GM10847 (cell line): ENCODE measurements around the gene CASP12.

ENCODE experiments used
- POLR2A ChIP-seq: IDR thresholded peaks from 2 replicates; pipeline ENCODE4 v1.6.1; 2011; ENCODE audit not compliant: insufficient read length; ENCODE audit errors: extremely low read depth

CASP12 gene

DNA sequence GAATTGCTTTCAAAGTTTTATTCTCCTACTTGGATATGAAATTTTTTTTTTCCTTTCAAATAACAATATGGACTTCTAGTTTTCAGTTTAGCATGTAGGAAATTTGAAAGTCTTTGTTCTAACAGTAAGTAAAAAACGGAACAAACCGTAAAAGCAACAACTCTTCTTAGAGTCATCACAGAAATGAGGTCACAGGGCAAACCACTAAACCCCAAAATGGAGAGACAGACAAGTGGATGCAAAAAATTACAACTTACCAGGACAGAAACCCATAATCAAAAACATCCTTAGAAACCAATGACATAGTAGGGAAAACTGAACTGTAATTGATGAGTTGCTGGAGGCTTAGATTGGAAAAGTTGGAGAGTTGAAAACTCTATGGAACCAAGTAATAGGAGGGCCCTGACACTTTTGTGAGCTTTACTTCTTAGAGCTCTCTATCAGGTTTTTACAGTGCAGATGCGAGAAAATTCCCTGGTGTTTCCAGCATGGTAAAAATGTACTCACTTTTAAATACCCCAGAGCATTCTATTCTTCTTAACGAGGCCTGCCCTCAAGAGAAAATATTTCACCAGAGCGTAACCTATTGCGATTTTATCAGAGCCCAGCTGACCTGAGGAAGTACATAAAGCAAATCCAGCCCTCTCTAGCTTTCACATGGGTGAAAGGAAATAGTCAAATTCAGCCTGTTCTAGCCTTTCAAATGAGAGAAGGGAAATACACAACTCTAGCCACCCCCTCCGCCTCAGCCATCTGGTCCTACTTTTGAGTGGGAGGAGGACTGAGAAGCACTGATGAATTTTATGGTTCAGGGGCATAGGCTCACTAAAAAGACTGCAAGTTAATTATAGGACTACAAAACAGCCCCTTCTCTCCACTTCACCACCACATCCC lies 39.1 kb downstream of the CASP12 start:
- TF ChIP-seq POLR2A, result no peak

- no peak for TF ChIP-seq POLR2A
Observed at GRCh38 chr11:104856607-104857006, 41.7 kb downstream of the CASP12 start.

DNA sequence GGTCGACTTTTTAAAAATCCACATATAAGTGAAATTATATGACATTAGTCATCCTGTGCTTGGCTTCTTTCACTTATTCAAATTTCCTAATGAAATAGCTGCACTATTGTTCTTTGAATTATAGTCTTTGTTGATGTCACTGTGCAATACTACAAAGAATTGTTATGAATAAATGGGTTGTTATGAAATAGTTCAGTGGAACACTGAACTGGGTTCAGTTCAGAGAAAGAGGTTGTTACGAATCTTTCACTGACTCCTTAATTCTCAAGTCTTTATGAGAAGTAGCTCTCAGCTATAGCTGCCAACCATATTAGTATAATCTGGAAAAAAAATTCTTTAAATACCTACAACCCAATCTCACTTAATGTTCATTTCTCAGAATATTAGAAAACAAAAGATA lies 42.3 kb downstream of the CASP12 start:
- TF ChIP-seq POLR2A, result no peak

GRCh38 chr11:104853276-104853675 lies 45.0 kb downstream of the CASP12 start:
- TF ChIP-seq POLR2A, result no peak

DNA sequence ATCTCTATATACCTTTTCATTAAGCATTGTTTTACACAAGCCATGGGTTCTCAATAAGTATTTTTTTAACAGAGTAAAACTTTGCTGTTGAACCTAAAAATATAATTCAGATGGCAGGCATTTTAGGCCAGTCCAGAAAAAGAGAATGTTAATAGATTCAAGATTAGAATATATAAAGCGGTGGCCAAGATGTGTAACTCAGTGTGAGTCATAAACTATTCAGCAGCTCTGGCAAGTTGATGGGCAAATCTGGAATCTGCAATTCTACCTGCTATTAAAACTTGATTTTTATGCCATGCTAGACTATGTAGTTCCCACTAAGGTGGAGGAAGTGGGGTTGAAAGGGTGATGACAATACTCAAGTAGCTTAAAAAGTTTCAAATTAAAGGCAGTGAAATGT lies 45.4 kb downstream of the CASP12 start:
- no peak for TF ChIP-seq POLR2A

- TF ChIP-seq POLR2A, result no peak
Observed at GRCh38 chr11:104846216-104846615, 52.0 kb downstream of the CASP12 start.

DNA sequence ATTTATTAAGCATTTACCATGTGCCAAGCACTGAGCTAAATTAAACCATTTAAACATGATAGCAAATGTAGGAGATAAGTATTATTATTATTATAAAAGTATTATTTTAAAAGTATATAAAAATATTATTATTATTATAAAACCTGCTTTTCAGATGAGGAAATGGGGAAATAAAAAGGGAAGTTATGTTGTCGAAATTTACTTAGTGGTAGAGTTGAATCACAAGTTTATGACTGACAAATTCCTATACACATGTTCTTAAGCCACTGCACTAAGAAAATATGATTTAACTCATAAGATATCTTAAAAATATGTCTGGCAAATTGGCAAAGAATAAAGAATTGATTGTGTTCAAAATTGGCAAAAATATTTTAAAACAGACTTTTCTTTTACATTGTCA lies 53.8 kb downstream of the CASP12 start:
- no peak for TF ChIP-seq POLR2A

- no peak for TF ChIP-seq POLR2A
Observed at GRCh38 chr11:104843150-104843836, 55.0 kb downstream of the CASP12 start.

GRCh38 chr11:104841973-104842525 lies 56.2 kb downstream of the CASP12 start:
- no peak for TF ChIP-seq POLR2A

- TF ChIP-seq POLR2A, result no peak
Observed at GRCh38 chr11:104841185-104841584, 57.1 kb downstream of the CASP12 start.

GRCh38 chr11:104837969-104838639 lies 60.2 kb downstream of the CASP12 start:
- TF ChIP-seq POLR2A, result no peak

- TF ChIP-seq POLR2A, result no peak
Observed at GRCh38 chr11:104836691-104837090, 61.6 kb downstream of the CASP12 start.
